NCI-H2107 (cell line): Measurements from ENCODE around the gene NFX1.
"Not testable (repeated sequence)": the region's sequence is repeated elsewhere in the genome, so short reads cannot be mapped to it uniquely, and the experiment has no call there.

ENCODE experiments used
- DNase-seq: peaks from one replicate; lab custom pipeline; 2025; lab: John Stamatoyannopoulos, UW

NFX1 gene

DNA sequence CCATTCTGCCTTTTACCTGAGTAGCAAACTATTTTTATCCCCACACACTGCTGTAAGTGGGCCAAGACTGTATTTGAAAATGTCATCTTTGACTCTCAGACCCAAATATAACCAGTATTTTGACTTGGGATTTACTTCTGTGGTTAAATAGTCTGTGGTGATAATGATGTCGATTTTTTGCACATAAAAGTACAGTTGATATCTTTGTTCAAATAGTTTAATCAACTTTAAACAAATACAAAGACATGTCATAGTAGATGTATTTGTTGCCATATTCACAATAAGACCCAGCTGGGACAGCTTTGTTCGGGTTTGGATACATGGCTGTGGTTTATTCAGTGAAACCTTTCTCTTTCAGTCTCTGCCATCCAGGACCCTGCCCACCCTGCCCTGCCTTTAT is 20.4 kb downstream of the NFX1 start:
- no peak for DNase-seq

DNA sequence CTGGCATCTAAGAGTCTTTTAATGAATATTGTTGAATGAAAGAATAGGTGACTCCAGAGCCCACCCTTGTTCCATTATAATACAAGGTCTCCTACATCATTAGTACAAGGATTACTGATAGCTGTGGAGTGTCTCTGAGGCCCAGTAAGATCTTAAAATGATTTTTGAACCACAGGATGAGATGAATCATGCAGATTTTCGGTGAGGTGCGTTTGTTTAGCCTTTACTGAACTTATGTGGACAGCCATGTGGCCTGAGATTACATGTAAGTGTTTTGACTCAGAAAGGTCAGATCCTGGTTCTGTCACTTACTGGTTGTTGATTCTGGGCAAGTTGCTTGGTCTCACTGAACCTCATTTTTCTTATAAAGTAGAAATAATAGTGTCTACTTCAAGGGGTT is 21.6 kb downstream of the NFX1 start:
- DNase-seq, result no peak

DNA sequence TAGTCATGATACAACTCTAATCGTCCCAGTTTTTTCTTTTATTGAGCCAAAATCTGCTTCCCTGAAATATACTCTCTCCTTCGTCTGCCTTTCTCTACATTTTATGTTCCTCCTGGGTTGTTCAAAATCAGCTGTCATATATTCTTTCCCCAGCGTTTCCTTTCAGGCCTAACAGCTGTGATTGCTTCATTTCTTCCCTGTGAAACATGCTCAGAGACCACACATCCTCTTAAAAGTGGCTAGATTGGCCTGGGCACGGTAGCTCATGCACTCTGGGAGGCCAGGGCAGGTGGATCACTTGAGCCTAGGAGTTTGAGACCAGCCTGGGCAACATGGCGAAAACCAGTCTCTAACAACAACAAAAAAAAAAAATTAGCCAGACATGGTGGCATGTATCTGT is 25.1 kb downstream of the NFX1 start:
- no peak for DNase-seq

DNA sequence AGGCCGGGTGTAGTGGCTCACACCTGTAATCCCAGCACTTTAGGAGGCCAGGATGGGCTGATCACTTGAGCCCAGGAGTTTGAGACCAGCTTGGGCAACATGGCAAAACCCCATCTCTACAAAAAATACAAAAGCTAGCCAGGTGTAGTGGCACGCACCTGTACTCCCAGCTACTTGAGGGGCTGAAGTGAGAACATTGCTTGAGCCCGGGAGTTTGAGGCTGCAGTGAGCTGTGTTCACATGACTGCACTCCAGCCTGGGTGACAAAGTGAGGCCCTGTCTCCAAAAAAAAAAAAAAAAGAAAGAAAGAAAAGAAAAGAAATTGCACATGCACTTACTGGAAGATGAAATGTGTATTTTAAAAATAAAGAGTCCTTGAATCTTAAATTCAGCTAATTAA is 26.8 kb downstream of the NFX1 start:
- DNase-seq, result not testable (repeated sequence)

DNA sequence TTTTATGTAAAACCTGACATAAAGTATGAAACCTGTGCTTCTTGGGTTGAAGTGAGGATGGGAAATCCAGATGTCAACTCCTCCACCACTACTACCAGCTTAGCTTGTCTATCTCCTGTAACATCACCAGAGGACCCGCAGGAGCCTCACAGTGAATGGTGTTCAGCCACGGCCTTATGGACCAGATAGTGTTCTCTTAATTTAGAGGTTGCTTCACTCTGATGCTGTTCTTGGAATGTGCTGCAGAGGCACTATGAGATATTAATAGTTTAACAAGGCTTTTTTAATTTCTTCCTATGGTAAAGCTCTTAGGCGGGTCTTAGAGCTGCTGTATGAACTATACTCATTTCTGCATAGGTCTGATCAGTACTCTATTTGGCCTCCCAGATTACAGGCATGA is 27.9 kb downstream of the NFX1 start:
- no peak for DNase-seq

DNA sequence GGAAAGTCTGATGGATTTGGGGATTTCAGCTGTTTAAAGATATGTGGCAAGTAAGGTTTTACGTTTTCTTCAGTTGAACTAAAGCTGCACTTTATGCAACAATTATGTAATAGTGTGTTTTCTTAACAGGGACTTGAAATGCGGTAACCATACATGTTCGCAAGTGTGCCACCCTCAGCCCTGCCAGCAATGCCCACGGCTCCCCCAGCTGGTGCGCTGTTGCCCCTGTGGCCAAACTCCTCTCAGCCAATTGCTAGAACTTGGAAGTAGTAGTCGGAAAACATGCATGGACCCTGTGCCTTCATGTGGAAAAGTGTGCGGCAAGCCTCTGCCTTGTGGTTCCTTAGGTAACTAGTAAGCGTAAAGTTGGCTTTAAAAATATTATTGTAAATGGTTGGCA is 28.5 kb downstream of the NFX1 start:
- DNase-seq, result no peak

DNA sequence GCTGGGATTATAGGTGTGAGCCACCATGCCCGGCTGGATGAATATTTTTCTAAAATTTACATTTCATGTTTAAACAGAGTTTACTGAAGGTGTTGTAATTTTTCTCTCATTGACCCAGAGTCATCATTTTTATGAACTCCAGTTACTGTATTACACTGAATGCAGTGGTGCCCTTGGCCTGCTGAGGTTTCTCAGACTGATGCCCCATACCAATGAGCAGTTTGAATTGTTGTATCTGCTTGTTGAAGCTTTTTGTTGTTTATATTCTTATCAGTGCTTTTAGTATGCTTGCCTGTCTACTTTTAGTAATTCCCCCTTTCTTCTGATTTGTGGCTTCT is 29.9 kb downstream of the NFX1 start:
- no peak for DNase-seq

DNA sequence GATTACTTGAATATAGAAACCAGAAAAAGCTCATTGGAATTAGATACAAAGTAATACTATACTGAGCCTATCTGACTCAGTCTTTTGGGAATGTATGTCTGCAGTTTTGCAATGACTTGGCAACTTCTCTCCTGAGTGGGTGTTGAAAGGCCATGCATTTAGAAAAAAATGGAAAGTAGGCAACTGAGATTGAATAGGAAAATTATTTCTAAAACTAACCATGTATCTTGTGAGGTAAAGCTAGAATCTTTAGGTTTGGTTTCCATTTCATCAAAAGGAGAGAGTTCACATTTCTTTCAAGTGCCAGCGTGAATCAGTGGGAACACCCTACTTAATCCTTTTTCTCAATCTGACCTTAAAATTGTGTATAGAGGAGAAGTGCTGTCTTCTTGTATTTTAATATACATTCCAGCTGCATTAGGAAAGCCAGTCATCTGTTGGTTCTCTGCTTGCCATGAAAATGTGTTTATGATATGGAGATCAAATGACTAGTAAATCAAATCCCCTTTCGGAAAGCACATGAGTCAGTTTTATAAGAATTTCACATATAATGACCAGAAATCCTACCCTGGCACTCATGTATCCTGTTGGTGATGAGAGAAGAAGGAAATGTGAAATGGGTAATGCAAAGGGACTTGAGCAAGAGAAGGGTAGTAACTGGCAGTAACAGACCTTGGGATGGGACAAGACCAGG is 30.4 kb downstream of the NFX1 start:
- no peak for DNase-seq

DNA sequence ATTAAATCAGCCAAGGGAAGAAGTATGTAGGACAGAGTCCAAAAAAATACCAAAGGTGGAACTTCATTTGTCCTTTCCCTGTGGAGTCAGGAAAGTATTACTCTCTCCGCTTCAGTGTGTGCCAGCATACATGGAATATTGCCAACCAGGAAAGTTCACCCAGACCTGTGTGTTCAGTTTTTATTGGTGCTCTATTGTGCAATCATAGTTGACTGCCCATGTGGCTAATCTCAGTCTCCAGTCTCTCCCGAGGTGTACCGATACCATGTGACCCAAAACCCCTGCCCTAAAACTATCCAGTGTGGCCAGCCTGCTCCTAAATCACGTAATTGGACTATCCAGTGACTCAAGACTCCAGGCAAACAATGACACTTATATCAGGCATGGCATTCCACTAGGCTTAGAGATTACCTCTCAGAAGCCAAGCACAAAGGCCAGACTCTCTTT is 38.8 kb downstream of the NFX1 start:
- DNase-seq, result no peak

DNA sequence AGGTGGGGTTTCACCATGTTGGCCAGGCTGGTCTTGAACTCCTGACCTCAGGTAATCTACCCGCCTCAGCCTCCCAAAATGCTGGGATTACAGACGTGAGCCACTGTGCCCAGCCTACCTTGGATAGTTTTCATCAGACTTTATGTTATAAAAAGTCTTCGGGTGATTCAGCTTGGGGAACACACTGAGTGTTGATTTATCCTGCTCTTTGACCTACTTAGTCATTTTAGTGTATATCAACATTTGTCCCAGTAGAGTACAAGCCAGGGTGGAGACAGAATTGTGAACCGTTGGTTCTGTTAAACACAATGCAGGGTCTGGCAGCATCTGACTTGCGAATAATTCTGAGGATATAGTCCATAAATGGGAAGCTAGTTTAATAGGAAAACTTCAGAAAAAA is 39.7 kb downstream of the NFX1 start:
- DNase-seq, result no peak

DNA sequence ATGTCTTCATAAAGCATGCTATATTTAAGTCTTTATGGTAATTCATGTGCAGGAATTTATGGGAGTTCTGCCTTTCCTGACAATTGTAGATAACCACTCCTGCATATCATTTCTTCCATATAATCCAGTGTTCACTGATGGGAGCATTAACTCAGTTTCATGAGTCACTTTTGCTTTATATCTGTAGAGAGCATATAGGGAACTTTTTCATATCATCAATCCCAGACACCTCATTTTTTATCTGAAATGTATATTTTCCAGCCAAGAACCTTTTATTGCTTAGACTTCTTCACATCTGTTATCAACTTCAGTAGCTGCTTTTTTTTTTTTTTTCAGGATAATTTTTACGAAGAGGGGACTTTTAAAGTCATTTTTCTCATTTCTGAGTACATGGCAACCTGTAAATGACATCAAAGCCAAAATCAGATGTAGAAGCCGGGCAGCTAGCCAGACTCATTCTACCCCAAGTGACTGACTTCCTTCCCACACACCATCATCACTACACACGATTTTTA is 41.1 kb downstream of the NFX1 start:
- DNase-seq, result no peak

DNA sequence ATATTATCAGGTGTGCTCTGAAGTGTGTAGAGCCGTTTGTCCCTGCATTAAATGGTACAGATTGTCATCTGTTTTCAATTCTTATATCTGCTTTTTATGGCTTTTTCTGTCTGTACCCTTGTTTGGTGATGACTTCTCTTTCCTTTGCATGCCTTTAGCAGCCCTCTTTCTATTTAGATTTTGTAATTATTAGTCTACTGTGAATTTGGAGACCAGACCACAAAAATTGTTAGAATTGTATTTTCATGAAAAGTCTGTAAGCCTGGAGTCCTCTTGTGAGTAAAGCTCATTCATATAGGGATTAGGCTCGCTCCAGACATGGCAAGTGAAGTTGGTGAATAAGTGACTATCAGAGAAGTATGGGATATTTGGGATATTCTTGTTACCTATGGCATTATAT is 41.7 kb downstream of the NFX1 start:
- DNase-seq, result no peak

DNA sequence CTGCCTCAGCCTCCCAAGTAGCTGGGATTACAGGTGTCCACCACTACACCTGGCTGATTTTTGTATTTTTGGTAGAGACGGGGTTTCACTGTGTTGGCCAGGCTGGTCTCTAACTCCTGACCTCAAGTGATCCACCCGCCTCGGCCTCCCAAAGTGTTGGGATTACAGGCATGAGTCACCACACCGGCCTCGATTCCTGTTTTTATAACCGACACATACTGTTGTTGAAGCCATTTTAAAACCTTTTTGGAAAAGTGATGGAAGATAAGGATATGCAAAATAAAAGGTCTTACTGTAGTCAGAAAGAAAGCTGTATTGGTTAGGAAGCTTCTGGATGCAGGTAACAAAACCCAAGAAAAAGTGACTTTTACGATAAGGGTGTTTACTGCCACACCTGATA is 42.6 kb downstream of the NFX1 start:
- DNase-seq, result not testable (repeated sequence)

DNA sequence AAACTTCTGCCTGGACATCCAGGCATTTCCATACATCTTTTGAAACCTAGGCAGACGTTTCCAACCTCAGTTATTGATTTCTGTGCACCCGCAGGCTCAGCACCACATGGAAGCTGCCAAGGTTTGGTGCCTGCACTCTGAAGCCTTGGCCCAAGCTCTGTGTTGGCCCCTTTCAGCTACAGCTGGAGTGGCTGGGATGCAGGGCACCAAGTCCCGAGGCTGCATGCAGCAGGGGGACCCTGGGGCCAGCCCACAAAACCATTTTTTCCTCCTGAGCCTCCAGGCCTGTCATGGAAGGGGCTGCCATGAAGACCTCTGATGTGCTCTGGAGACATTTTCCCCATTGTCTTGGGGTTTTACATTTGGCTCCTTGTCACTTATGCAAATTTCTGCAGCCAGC is 49.9 kb downstream of the NFX1 start:
- no peak for DNase-seq

DNA sequence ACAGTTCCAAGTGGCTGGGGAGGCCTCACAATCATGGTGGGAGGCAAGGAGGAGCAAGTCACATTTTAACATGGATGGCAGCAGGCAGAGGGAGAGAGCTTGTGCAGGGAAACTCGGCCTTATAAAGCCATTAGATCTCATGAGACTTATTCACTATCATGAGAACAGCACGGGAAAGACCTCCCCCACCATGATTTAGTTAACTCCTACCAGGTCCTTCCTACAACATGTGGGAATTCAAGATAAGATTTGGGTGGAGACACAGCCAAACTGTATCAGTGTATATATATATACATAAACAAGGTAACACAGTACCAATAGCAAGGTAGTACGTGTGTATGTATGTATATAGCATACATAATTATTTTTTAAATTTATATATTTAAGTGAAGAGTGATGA is 50.9 kb downstream of the NFX1 start:
- no peak for DNase-seq

DNA sequence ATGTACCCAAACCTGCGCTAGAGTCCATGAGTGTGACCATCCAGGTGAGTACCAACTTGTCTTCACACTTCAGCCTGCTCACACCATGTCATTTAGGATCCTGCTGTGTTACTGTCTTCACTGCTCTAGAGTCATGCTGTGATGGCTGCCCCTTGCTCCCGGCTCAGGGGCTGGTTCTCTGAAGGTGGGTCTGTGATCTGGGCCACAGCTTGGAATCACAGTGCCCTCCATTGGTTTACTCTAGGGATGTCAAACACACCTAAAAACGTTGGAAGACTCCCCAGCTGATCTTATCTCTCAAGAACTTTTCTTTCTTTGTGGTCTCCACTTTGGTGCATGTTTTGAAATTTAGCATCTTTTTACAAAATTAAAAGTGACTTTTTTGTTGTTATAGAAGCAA is 53.8 kb downstream of the NFX1 start:
- DNase-seq, result no peak

DNA sequence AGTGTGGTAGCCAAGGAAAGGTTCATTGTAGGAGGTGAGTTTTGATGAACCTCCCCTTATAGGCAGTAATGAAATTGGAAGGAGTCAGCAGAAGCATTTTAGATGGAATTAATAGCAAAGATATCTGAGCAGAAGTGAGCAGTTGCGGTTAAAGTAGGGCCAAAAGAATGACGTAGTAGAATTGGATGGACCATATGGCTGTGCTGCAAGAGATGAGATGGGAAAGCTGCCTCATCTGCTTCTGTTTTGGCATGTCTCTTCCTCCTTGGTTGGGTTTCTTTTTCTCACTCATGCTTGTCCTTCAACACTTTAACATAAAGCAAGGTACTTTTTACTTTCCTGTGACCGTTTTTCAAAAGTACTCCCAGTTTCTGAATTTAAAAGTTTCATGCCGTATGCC is 56.2 kb downstream of the NFX1 start:
- no peak for DNase-seq

DNA sequence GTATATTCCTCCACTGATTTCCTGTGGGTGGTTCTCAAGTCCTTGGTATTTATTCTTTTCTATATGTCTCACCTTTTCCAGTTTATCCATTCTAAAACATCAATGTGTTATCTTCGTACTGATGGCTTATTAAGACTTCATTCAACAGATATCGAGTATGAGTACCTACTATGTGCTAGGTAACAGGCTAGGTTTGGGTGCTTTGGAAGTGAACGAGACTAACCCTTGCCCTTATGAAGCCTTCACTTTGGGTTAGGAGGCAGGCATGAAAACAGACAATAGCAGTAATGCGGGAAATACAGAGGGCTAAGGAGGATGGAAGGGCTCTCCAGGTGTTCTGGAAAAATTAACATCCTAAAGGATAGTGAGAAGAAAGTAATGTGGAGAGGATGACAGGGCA is 58.7 kb downstream of the NFX1 start:
- no peak for DNase-seq

DNA sequence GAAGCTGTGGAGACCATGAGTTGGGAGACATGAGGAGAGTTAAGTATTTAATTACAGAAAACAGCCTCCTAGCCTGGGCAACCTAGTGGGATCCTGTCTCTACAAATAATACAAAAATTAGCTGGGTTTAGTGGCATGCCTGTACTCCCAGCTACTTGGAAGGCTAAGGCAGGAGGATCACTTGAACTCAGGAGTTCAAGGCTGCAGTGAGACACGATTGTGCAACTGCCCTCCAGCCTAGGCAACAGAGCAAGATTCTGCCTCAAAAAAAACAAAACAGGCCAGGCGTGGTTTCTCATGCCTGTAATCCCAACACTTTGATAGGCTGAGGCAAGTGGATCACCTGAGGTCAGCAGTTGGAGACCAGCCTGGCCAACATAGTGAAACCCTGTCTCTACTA is 59.4 kb downstream of the NFX1 start:
- no peak for DNase-seq

DNA sequence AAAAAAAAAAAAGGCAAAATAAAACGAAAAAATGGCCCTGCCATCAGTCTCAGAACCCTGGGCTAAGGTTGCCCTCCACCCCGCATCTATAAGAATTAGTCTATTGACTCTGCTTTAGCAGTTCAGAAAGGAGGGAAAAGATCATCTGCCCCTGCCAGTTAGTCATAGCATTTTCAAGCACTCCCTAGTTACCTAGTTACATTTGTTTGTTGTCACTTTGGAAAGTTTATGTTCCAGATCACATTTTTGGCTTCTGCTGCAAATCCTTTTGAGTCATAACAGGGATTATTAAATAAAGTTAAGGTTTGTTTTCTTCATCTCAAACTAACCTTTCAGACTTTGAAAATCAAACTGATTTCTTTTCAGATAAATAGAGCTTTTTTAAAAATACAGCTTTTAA is 60.0 kb downstream of the NFX1 start:
- DNase-seq, result no peak

DNA sequence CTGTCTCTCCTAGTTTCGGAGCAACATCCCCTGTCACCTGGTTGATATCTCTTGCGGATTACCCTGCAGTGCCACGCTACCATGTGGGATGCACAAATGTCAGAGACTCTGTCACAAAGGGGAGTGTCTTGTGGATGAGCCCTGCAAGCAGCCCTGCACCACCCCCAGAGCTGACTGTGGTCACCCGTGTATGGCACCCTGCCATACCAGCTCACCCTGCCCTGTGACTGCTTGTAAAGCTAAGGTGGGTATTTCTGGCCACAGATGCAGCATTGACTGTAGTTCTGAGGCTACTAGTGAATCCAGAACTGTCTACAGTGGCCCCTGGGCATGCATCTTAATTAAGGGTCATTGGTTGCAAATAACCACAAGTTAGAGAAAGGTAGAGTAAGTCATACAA is 61.2 kb downstream of the NFX1 start:
- DNase-seq, result no peak

DNA sequence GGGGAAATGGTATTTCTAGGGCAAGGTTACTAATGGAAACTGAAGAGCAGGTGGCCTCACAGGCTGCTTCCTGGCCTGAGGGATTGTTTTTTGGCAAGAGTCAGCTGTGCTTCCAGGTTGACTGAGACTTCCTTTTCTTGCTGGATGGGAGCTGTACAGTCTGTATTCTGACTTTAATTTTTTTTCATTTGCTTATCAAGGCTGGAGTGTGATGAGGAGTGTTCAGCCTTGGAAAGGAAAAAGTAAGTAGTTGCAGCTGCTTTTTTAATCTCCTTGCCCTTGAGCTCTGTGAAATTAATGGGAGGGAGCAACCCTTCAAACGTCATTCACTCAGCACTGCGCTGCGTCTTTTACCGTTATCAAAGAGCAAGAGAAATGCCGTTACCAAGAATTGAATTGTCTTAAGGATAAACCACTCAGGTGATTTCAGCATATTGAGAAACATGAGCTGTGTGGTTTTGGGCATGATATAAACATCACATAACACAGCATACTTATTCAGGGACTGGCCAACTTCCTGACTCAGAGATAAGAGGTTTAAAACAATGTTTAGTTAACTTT is 64.4 kb downstream of the NFX1 start:
- DNase-seq, result no peak

DNA sequence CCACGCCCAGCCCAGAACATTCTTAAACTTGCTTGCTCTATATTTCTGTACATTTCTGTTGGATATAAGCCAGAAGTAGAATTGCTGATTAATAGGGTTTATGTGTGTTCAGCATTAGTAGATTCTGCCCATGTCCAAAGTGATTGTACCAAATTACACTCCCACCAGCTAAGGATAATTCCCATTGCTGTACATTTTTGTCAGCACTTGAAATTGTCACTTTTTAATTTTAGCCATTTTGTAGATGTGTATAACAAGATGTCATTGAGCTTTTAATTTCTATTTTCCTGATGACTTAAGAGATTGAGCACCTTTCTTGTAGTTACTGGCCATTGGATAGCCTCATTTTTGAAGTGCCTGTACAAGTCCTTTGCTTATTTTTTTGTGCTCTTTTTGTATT is 65.6 kb downstream of the NFX1 start:
- DNase-seq, result no peak

DNA sequence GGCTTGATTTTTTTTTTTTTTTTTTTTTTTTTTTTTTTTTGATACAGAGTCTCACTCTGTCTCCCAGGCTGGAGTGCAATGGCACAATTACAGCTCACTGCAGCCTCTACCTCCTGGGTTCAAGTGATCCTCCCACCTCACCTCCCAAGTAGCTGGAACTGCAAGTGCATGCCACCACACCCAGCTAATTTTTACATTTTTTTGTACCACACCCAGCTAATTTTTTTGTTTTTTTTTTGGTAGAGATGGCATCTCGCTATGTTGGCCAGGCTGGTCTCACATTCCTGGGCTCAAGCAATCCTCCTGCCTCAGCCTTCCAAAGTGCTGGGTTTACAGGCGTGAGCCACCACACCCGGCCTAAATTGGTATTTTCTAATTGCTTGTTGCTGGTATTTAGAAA is 68.3 kb downstream of the NFX1 start:
- not testable (repeated sequence) for DNase-seq
